HG03139 (cell line): Measurements from ENCODE around the gene CBFA2T2.

ENCODE experiments used
- ATAC-seq: cut with Tn5 transposase; IDR thresholded peaks from one replicate; pipeline ENCODE4 v1.9.1; 2021; ENCODE audit not compliant: unreplicated experiment

Gene CBFA2T2

GRCh38 chr20:33676121-33676520 lies 186.2 kb downstream of the CBFA2T2 start:
- ATAC-seq: no peak

- ATAC-seq: no peak
Observed at GRCh38 chr20:33676652-33677645, 187.1 kb downstream of the CBFA2T2 start.

DNA sequence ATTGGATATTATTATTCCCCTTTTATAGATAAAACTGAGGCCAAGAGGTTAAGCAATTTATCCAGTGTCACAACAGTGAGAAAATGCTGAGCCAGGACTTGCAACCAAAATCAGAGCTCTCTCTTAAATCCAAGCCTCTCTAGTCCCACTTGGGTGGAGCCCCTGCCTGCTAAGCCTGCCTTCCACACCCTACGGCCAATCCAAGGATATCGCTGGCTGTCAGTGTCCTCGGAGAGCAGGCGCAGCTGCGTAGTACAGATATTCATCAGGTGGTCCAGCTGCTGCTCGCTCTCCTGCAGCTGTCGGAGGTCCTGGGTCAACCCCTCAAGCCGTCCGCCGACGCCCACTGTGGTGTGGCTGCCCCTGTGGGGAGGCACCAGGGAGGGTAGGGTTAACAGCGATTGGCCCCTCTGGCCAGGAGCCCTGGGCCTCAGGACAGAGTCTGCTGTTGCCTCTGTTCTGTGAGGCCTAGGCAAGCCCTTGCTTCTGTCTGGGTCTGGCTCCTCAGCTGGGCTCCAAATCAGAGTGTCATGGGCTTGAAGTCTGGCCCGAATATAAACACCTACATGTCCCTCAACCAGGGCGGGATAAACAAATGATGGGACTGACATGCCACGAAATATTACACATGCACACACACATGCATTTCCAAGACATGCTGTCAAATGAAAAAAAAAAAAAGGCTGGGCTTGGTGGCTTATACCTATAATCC lies 188.3 kb downstream of the CBFA2T2 start:
- no peak for ATAC-seq

DNA sequence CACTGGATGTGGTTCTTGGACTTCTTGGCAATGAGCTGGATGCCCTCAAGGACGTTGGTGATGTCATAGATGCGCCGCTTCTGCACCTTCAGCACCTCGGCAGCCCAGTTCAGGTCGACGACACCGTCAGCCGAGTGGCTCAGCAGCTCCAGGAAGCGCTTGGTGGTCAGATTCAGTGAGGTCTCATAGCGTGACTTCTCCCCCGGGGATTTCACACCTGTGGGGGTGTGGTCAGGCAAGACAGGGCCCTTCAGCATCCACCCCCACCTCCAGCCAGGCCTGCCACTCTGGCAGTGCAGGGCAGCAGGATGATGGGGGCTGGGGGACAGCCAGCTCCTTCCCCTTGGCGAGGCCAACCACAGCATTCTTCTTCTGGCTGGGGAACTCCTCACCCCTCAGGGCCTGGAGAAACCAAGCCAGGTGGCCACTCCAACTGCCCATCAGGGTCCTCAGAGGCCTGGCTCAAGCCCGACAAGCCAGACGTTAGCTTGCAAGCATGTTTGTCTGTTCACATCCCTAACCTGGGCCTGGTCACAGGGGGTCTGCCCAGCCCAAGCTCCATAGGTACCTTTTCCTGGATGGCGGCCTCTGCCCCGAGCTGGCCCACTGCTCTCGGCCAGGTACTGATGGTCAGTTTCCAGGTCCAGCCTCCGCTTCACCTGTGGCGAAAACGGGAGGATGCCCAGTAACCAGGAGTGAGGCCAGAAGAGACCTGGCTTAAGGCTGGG lies 190.0 kb downstream of the CBFA2T2 start:
- no peak for ATAC-seq

- ATAC-seq: no peak
Observed at GRCh38 chr20:33680686-33681085, 190.8 kb downstream of the CBFA2T2 start.

DNA sequence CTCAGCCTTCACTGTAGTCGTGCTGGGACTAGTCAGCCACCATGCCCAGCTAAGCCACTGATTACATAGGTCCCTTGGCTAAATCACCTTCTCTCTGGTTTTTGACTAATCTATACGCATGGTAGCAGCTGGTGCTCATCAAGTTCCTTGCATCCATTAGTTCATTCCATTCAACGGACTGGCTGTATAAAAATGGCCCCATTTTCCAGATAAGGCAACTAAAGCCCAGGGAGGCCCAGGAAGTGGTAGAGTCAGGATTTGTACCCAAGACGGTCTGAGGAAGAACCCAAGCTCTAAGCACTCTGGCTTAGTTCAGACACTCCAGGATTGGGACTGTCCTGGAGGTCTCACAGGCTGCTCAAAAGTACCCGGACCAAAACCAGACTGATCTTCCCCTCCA lies 191.4 kb downstream of the CBFA2T2 start:
- ATAC-seq: no peak

DNA sequence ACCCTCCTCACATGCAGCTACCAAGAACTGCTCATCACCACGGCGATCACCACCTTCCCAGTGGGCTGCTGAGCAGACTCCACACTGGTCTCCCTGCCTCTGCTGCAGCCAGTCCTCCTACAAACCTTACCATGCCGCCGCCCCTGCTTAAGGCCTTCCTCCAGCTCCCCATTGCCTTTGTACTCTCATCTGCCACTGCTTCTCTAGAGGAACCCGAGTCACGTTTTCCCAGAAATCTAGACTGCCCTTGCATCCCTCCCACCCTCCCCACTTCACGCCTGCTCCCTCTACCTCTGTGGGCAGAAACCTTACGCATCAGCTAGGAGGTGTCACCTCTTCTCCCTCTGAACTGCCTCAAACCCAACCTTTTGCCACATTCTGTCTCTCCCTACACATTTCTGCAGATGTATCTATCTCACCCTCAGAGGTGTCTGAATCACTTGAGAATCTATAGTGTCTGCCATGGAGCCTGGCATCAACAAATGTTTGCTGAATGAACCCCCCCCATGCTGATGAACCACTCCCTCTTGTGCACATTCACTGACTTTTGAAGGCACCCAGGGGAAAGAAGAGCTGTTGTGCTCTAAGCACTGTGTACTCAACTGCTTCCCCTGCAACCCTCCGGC lies 191.9 kb downstream of the CBFA2T2 start:
- no peak for ATAC-seq

DNA sequence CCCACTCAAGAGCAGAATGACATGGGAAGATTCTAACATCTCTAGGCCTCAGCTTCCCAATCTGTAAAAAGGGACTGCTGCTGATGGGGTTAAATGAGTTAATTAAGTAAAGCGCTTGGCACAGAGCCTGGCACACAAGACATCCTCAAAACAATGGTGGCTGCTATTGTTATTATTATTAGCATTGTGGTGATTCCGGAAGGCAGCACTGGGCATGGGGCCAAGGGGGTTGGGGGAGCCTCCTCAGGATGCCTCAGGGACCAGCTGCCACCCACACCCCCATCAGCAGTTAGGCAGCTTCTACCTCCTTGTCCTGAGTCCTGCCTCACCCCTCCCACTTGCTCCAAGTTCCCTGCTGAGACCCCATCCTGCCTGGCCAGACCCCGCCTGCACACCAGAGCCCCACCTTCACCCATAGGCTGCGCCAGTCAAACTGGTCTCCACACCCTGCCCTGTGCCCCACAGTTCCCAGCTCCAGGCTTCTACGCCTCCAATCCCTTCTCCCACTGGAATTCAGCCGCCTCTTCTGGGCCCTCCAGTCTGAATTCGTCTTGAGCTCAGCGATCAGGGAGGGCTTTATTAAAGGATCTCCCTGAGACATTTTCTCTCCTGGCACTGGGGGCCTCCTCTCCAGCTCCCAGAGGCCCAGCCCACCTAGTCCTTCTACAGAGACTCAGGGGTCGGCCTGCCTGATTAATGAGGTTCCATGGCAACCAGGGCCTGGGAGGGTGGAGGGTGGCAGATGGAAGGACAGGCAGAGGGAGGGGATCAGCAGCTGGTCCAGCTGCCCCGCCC lies 194.8 kb downstream of the CBFA2T2 start:
- ATAC-seq: no peak

GRCh38 chr20:33685328-33686099 lies 195.6 kb downstream of the CBFA2T2 start:
- ATAC-seq: no peak

DNA sequence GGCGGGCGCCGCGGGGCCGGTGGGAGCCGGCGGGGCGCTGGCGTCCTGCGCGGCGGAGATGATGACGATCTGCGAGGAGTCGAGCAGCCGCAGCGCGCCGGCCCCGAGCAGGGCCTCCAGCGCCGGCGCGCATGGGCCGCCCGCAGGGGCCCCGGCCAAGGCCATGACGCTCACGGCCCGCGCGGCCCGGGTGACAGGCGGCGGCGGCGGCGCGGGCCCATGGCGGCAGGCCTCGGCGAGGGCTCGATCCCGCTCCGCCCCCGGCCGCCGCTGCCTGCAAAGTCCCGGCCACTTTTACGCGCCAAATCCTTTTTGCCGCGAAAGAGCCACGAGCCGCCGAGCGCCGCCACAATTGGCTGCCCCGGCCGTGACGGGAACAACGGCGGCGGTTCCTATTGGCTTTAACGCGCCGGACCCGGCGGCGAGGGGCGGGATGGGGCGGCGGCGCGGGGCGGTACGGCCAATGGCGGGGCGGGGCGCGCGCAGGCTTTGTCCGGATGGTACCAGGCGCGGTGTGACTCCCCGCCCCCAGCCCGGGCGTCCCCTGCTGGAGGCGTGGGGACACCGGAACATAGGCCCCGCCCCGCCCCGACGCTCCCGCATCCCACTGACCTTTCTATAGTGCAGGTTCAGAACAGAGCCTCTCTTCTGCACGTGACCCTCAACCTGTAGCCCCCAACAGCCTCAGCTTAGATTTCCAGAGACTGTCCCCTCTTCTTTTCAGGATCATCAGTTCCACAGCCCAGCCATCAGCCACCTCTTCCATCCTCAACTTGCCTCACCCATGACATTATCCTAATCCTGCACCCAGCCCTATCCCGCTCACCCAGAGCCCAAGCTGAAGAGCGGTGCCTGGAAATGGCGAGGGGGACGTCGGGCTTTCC lies 196.4 kb downstream of the CBFA2T2 start, which contains the start of gene E2F1:
TSS of gene E2F1 (minus strand) at position 286 of the 884 bp plus-strand sequence. CDS start at position 165, 121 bp downstream.
- peak; percentile 80 for ATAC-seq

DNA sequence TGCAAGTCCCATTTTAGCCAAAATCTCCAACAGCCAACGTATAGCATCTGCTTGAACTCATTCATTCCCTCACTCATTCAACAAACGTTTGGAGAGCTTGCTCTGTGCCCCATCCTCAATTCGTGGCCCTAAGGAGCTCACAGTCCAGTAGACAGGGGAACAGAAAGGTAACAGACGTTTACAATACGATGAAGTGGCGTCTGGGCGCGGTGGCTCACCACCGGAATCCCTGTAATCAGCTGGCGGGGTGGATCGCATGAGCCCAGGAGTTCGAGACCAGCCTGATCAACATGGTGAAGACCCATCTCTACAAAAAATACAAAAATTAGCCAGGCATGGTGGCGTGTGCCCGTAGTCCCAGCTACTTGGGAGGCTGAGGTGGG lies 197.1 kb downstream of the CBFA2T2 start:
- ATAC-seq: no peak

GRCh38 chr20:33687370-33687915 lies 197.5 kb downstream of the CBFA2T2 start:
- no peak for ATAC-seq

DNA sequence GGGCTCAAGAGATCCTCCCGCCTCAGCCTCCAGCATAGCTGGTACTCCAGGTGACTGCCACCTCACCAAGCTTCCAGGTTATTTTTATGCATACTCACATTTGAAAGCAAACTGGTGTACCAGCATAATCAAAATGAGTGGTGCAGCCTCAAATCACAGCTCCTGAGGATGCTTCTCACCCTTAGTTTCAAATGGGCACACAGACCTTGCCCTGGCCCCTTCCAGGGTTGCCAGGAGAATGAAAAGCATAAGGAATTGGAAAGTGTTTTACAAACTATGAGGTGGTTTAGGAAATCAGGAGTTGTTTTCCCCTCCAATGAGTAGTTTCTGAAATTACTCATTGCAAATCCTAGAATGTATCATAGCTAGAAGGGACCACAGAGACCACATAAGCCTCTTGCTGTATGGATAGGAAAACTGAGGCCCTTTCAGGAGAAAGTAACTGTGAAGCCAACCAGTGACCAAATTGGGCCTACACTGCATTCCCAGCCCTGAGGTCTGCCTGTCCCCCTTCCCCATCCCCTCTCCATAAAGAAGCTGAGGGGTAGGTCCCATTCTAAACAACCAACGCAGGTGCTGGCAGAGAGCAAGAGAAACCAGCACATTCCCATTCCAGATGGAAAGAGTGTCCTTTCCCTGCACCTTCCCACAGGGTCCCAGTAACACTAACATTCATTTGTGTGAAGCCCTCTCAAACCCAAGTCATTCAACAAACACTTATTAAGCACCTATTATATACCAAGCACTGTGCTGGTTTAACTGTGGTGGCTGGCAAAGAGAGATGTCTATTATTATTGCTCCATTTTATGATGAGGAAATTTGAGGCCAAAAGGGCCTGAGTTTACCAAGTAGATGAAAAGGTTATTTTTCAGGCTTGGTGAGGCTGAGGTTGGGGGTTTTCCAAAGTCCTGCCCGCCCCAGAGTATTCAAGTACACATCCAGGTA lies 198.4 kb downstream of the CBFA2T2 start:
- ATAC-seq: no peak

DNA sequence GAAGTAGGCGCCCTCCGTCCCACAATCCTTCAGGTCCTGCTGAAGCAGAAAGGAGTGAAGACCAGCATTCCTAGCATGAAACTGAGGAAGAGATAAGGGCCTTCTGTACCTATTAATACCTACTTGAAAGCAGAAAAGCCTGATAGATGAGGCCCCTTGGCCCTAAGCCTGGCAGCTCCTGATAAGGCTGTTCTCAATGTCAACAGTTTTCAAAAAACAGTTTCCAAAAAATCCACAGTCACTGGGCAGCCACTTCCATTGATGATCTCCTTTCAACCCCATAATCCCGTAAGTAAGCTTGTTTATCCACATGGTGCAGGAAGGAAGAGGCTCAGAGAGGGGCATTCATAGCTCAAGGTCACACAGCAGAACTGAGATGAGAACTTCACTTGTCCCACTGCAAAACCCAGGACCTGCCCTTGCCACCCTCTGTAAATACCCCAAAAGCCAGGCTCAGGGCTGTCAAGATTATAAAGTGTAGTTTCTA lies 199.1 kb downstream of the CBFA2T2 start:
- no peak for ATAC-seq

DNA sequence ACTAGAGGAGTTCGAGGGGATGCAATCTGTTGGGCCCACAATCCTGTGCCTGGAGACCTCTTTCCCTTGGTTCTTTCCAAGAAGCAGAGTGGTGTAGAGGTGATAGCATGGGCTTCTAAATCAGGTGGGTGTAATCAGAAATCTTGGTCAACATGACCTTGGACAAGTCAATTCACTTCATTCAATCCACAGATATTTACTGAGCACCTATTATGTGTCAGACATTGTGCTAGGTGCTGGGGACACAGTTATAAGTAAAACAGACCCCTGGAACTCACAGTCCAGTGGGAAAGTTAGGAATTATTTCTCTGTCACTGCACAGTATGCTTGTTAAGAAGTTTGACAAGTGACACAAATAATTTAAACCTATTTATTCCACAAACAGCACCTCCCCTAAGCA lies 199.6 kb downstream of the CBFA2T2 start:
- no peak for ATAC-seq

DNA sequence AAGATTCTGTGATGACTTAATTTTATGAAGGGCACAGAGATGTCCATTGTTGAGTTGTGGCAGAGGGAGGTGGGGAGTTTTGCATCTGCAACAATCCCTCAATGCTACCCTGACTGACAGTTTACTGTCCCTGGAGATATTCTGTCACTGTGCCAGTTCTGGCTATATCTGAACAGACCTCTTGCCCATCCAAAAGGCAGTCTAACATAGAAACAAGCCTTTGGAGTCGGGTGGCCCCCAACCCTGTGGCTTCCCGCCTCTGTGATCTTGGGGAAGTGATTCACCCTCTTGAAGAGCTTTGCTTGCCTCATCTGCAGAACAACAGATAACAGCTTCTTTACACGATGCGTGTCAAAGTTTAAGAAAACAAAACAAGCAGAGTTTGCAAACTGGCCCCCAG lies 200.1 kb downstream of the CBFA2T2 start:
- ATAC-seq: no peak

DNA sequence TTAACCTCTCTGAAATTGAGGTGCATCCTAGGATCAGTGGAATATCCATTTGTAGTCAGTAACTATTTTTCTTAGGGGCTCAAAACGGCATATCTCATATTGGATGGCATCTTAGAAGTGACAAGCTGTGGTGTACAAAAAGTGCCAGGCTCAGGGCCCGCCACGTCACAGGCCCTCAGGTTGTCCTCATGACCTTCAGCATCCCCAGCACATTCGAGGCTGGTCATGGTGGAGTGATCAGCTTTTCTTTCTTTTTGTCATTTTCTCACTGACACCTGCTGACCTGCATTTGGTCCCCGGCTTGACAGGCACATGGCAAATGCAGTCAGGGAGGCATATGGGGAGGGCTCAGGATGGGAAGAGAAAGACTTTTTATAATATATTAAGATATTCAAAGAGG lies 203.4 kb downstream of the CBFA2T2 start:
- ATAC-seq: no peak
